Fibroblast of lung (primary cell): Measurements from ENCODE around the gene FARP1. TPM values are rescaled to one million over a fixed set of nuclear protein-coding genes. Genes with fewer than 3 reads are reported as not detected.

Experiments used
- DNase-seq, 2 donors: peaks; one replicate each; pipeline versions ENCODE4 v3.0.0 to v3.0.0-alpha.2; 2010; ENCODE audit warnings: low read depth in 2 of 2
- H2AFZ ChIP-seq: 2 replicates; pipeline ENCODE4 v1.5.1; 2012; ENCODE audit warnings: low read length, control low read depth, inconsistent platforms
- H3K27ac ChIP-seq: 2 replicates; pipeline ENCODE4 v1.5.1; 2011; ENCODE audit warnings: low read length, control low read depth; ENCODE audit not compliant: insufficient read depth
- H3K27me3 ChIP-seq: 2 replicates; pipeline ENCODE4 v1.5.1; 2011; ENCODE audit warnings: mild to moderate bottlenecking, low read length; ENCODE audit not compliant: control insufficient read depth, insufficient read depth
- H3K36me3 ChIP-seq: 2 replicates; pipeline ENCODE4 v1.5.1; 2011; ENCODE audit warnings: low read length; ENCODE audit not compliant: control insufficient read depth, insufficient read depth
- H3K4me1 ChIP-seq: 2 replicates; pipeline ENCODE4 v1.5.1; 2011; ENCODE audit warnings: low read length; ENCODE audit not compliant: control insufficient read depth, insufficient read depth; ENCODE audit errors: extremely low read depth
- H3K4me2 ChIP-seq: 2 replicates; pipeline ENCODE4 v1.5.1; 2011; ENCODE audit warnings: low read length, control low read depth; ENCODE audit not compliant: insufficient read depth; ENCODE audit errors: extremely low read depth
- H3K4me3 ChIP-seq, 4 experiments: fragments of 200-600 bp in 1 of 4; sonication (generic) in 1 of 4; replicated peaks in 1 of 4; 2 replicates each; pipeline ENCODE4 v1.5.1; 2011 to 2016; ENCODE audit warnings: low read length in 4 of 4, low read depth in 3 of 4, mild to moderate bottlenecking in 3 of 4, control low read depth in 2 of 4, inconsistent platforms in 1 of 4, mixed read lengths in 1 of 4; ENCODE audit not compliant: insufficient read depth in 1 of 4; ENCODE audit errors: control extremely low read depth in 1 of 4
- H3K79me2 ChIP-seq: 2 replicates; pipeline ENCODE4 v1.5.1; 2012; ENCODE audit warnings: mild to moderate bottlenecking, low read length, inconsistent platforms; ENCODE audit not compliant: control insufficient read depth, insufficient read depth
- H3K9ac ChIP-seq: 2 replicates; pipeline ENCODE4 v1.5.1; 2011; ENCODE audit warnings: mild to moderate bottlenecking, low read length, control low read depth; ENCODE audit not compliant: insufficient read depth
- H3K9me3 ChIP-seq: 2 replicates; pipeline ENCODE4 v1.5.1; 2012; ENCODE audit warnings: low read depth, low read length; ENCODE audit not compliant: control insufficient read depth, insufficient read depth
- H4K20me1 ChIP-seq: 2 replicates; pipeline ENCODE4 v1.5.1; 2011; ENCODE audit warnings: low read length; ENCODE audit not compliant: control insufficient read depth, insufficient read depth; ENCODE audit errors: extremely low read depth
- EZH2 ChIP-seq: IDR thresholded peaks from 2 replicates; pipeline ENCODE4 v1.5.1; 2012; ENCODE audit warnings: low read length, control low read depth, mild to moderate bottlenecking; ENCODE audit errors: missing control alignments
- polyA plus RNA-seq, 2 donors: library from polyadenylated mRNA; depleted of rRNA in 1 of 2; stranded (reverse) in 1 of 2; unstranded in 1 of 2; fragments of >200 nt; gene quantifications; 2 replicates each; pipeline ENCODE4 v1.2.1, GENCODE V29; 2011 to 2012; ENCODE audit warnings: missing spikeins in 1 of 2
- total RNA-seq: library from RNA; depleted of rRNA; stranded (reverse); fragments of >200 nt; gene quantifications from 2 replicates; pipeline ENCODE4 v1.2.1, GENCODE V29; 2014
- TF ChIP-seq, protein P1 (sequence below), 2 donors: IDR thresholded peaks in 1 of 2; conservative IDR thresholded peaks in 1 of 2; 1 replicate in 1 of 2; 2 replicates in 1 of 2; pipeline ENCODE4 v1.5.1; 2011 to 2012; ENCODE audit warnings: low read length in 2 of 2, control low read depth in 1 of 2, inconsistent platforms in 1 of 2, low read depth in 1 of 2, mild to moderate bottlenecking in 1 of 2

Gene FARP1
- total and polyA plus RNA-seq, 2 donors (not counting 1 experiment from before 2014, with no cell fraction given) = 50.9 to 199 TPM

DNA sequence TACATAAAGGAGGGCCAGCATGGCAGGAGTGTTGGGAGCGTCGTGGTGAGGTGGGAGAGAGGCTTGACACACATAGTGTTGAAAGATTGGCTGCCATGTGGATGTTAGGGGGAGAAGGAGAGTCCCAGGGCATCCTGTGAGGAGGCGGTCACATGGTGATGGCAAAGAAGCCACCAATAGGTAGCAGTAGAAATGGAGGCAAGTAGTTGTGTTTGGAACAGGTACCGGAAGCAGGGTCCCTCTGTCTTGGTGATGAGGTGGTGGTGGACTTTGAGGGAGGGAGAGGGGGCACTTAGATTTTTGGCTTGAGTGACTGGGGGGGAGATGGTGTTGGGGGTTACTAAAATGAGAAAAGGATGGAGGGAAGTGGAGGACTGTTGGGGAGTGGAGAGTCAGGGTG lies 227.4 kb downstream of the FARP1 start:
- no peak overlapping the region for H2AFZ ChIP-seq
- H3K9ac ChIP-seq = peak overlapping the region; percentile 20
- peak overlapping the region; percentile 89 for H3K27ac ChIP-seq
- no peaks in the 10 kb centered on the region for H4K20me1 ChIP-seq
- H3K4me2 ChIP-seq = peak overlapping the region; percentile 72
- DNase-seq = no peak
- H3K27me3 ChIP-seq = no peaks in the 10 kb centered on the region
- no peaks in the 10 kb centered on the region for H3K36me3 ChIP-seq
- peaks cover 2% of the 10 kb centered on the region for H3K79me2 ChIP-seq
- H3K9me3 ChIP-seq = no peaks in the 10 kb centered on the region
- H3K4me1 ChIP-seq = peaks cover 15% of the 10 kb centered on the region
- no peak overlapping the region for H3K4me3 ChIP-seq
- TF ChIP-seq, protein P1, sequence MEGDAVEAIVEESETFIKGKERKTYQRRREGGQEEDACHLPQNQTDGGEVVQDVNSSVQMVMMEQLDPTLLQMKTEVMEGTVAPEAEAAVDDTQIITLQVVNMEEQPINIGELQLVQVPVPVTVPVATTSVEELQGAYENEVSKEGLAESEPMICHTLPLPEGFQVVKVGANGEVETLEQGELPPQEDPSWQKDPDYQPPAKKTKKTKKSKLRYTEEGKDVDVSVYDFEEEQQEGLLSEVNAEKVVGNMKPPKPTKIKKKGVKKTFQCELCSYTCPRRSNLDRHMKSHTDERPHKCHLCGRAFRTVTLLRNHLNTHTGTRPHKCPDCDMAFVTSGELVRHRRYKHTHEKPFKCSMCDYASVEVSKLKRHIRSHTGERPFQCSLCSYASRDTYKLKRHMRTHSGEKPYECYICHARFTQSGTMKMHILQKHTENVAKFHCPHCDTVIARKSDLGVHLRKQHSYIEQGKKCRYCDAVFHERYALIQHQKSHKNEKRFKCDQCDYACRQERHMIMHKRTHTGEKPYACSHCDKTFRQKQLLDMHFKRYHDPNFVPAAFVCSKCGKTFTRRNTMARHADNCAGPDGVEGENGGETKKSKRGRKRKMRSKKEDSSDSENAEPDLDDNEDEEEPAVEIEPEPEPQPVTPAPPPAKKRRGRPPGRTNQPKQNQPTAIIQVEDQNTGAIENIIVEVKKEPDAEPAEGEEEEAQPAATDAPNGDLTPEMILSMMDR (conservative IDR thresholded peaks at IDR 0.05 in 1 of 2, IDR thresholded peaks at IDR 0.05 in 1 of 2; ENCODE audit: low read depth in 1 of 2, low read length in 2 of 2) = no peak
- no peak for TF ChIP-seq EZH2

DNA sequence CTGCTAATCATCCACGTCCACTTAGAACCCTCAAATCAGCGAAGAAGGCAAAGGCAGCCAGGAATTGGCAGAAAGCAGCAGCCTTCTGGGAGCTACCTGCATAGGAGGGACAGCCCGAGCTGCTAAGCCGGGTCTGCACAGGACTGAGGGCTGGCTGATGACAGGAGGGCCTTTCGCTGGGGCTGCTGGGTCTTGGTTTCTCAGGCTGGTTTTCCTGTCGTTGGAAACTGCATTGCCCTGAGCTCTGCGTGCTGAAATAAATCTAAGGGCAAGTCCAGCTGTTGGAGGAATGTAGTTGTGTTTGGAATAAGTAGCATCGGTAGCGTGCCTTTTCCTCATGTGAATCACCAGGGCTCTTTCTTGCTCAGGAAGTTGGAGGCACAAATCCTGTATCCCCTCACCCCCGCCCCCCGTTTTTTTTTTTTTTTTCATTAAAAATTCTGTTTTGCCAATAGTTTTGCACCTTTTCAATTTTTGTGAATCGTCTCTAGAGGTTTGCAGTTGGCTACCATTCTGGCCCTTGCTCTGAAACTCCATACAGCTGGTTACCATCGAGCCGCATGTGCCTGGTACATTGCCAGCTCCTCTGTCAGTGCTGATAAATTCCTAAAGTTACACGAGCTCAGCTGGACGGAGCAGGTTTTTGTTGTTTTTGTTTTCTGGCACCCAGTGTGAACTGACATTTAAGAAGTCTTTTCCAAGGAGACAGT lies 228.1 kb downstream of the FARP1 start:
- Histone ChIP-seq H3K9ac (peak overlapping the region; percentile 22), H3K4me3 (peak overlapping the region in 2 of 4 experiments; percentile 19 to 30), H3K4me2 (peak overlapping the region; percentile 72), H3K4me1 (peaks cover 15% of the 10 kb centered on the region), H3K9me3 (no peaks in the 10 kb centered on the region), H3K27me3 (no peaks in the 10 kb centered on the region), H3K27ac (peak overlapping the region; percentile 89), H3K79me2 (peaks cover 2% of the 10 kb centered on the region), H4K20me1 (no peaks in the 10 kb centered on the region), H3K36me3 (no peaks in the 10 kb centered on the region), H2AFZ (no peak overlapping the region)
- TF ChIP-seq, protein P1 (conservative IDR thresholded peaks at IDR 0.05 in 1 of 2, IDR thresholded peaks at IDR 0.05 in 1 of 2; ENCODE audit: low read depth in 1 of 2, low read length in 2 of 2) = no peak
- TF ChIP-seq EZH2 = no peak
- DNase-seq = peak; percentile 84 to 92

GRCh38 chr13:98371516-98372023 lies 228.7 kb downstream of the FARP1 start:
- Histone ChIP-seq H3K36me3 (no peaks in the 10 kb centered on the region), H3K27me3 (no peaks in the 10 kb centered on the region), H3K27ac (peak overlapping the region; percentile 89), H4K20me1 (no peaks in the 10 kb centered on the region), H3K9ac (no peak overlapping the region), H3K9me3 (no peaks in the 10 kb centered on the region), H3K4me3 (peak overlapping the region in 2 of 4 experiments; percentile 4 to 19), H2AFZ (no peak overlapping the region), H3K79me2 (peaks cover 2% of the 10 kb centered on the region), H3K4me2 (peak overlapping the region; percentile 65), H3K4me1 (peaks cover 15% of the 10 kb centered on the region)
- DNase-seq = no peak
- TF ChIP-seq, protein P1 (conservative IDR thresholded peaks at IDR 0.05 in 1 of 2, IDR thresholded peaks at IDR 0.05 in 1 of 2; ENCODE audit: low read depth in 1 of 2, low read length in 2 of 2) = no peak
- no peak for TF ChIP-seq EZH2
